ENCODE data around the gene ST7. TPM values are rescaled to one million over a fixed set of nuclear protein-coding genes. Genes with fewer than 3 reads are reported as not detected.

Gene ST7
- total and polyA plus RNA-seq, 2 experiments from 2014 or later = 9.9 to 18.3 TPM

GRCh38 chr7:117146511-117146910, 193.2 kb downstream of the ST7 start (continued):
- TF ChIP-seq ZNF462 (CRISPR knock-in tag; IDR thresholded peaks at IDR 0.05) (no peak), CREB1 (CRISPR knock-in tag; IDR thresholded peaks at IDR 0.05; ENCODE audit: low read depth) (no peak), JUNB (IDR thresholded peaks at IDR 0.05; ENCODE audit: unreplicated experiment) (no peak), ETS1 (IDR thresholded peaks at IDR 0.05) (no peak), EZH2phosphoT487 (IDR thresholded peaks at IDR 0.05; ENCODE audit: unreplicated experiment) (no peak), POLR2AphosphoS5 (IDR thresholded peaks at IDR 0.05; ENCODE audit: low read depth) (no peak), EZH2 (IDR thresholded peaks at IDR 0.05; ENCODE audit: low read depth, unreplicated experiment) (no peak), ZNF331 (CRISPR knock-in tag; IDR thresholded peaks at IDR 0.05; ENCODE audit: low read depth) (no peak)

GRCh38 chr7:117148971-117149370, 195.7 kb downstream of the ST7 start:
- Histone ChIP-seq H3K27me3 (ENCODE audit: insufficient read depth) (no peaks in the 10 kb centered on the region), H3K79me2 (replicated peaks; ENCODE audit: insufficient read depth) (no peaks in the 10 kb centered on the region), H3K4me3 (no peak overlapping the region), H3K4me1 (ENCODE audit: insufficient read depth) (peaks cover 13% of the 10 kb centered on the region), H4K20me1 (replicated peaks; ENCODE audit: insufficient read depth) (no peaks in the 10 kb centered on the region), H3K4me2 (peak overlapping the region; percentile 33), H3F3A (replicated peaks; ENCODE audit: low read depth) (no peaks in the 10 kb centered on the region), H2AFZ (no peak overlapping the region), H3K27ac (ENCODE audit: low read depth) (no peak overlapping the region), H3K36me3 (ENCODE audit: insufficient read depth) (no peaks in the 10 kb centered on the region), H3K9me2 (ENCODE audit: insufficient read depth) (no peaks in the 10 kb centered on the region)
- Mint-ChIP-seq H3K36me3 (ENCODE audit: low read depth) (no peaks in the 10 kb centered on the region), H3K4me1 (peaks cover 26% of the 10 kb centered on the region), H3K9me3 (no peaks in the 10 kb centered on the region), H3K27ac (no peak overlapping the region), H3K4me3 (no peak overlapping the region), H3K27me3 (ENCODE audit: insufficient read depth, low read depth, poor library complexity) (no peaks in the 10 kb centered on the region)
- peak; percentile 91 for ATAC-seq
- TF ChIP-seq ZNF462 (CRISPR knock-in tag; IDR thresholded peaks at IDR 0.05) = peak; percentile 5; the same call in 1 of the 2 replicates
- TF ChIP-seq CREB1 (CRISPR knock-in tag; IDR thresholded peaks at IDR 0.05; ENCODE audit: low read depth) = no peak
- TF ChIP-seq JUNB (IDR thresholded peaks at IDR 0.05; ENCODE audit: unreplicated experiment) = no peak
- no peak for TF ChIP-seq ZNF114 (CRISPR knock-in tag; IDR thresholded peaks at IDR 0.05)
- peak; percentile 77 for DNase-seq (ENCODE audit: low spot score)
